Vagina (tissue), 2 donors: ENCODE measurements around the gene RBP2.

Source experiments
- CTCF ChIP-seq, 3 experiments: fragments of 450-650 bp in 2 of 3; fragments of 200-600 bp in 1 of 3; sonication (generic) in 1 of 3; IDR thresholded peaks; one replicate each; pipeline ENCODE4 v1.5.1; 2017 to 2019; ENCODE audit warnings: antibody characterized with exemption in 3 of 3, mild to moderate bottlenecking in 2 of 3, moderate library complexity in 2 of 3
- POLR2A ChIP-seq, 2 donors: fragments of 450-650 bp; IDR thresholded peaks; one replicate each; pipeline ENCODE4 v1.6.1; 2017; ENCODE audit warnings: antibody characterized with exemption in 2 of 2, mild to moderate bottlenecking in 2 of 2, moderate library complexity in 2 of 2
- POLR2AphosphoS5 ChIP-seq, 2 donors: sonication (generic); formaldehyde crosslinking; IDR thresholded peaks; one replicate each; pipeline ENCODE4 v1.9.0; 2017; ENCODE audit warnings: antibody characterized with exemption in 2 of 2, mild to moderate bottlenecking in 2 of 2, low read depth in 1 of 2; ENCODE audit not compliant: insufficient read depth in 1 of 2

GRCh38 chr3:139518926-139519842 lies 42.9 kb upstream of the RBP2 start:
- TF ChIP-seq POLR2AphosphoS5 (IDR thresholded peaks at IDR 0.05; ENCODE audit: insufficient read depth in 1 of 2, low read depth in 1 of 2) (no peak), POLR2A (IDR thresholded peaks at IDR 0.05) (no peak), CTCF (IDR thresholded peaks at IDR 0.05) (no peak)
